MG63 (cell line): Measurements from ENCODE around the gene LGALS7. TPM values are rescaled to one million over a fixed set of nuclear protein-coding genes. Genes with fewer than 3 reads are reported as not detected.
"Not testable (repeated sequence)": the region's sequence is repeated elsewhere in the genome, so short reads cannot be mapped to it uniquely, and the experiment has no call there.

Source experiments
- DNase-seq: peaks from one replicate; pipeline ENCODE4 v3.0.0-alpha.2; 2020
- H3K27me3 ChIP-seq: fragments of 250-450 bp; sonication (Bioruptor Pico); 2 replicates; pipeline ENCODE4 v1.5.1; 2020; ENCODE audit warnings: mild to moderate bottlenecking, moderate library complexity
- H3K36me3 ChIP-seq: fragments of 250-450 bp; sonication (Bioruptor Pico); 2 replicates; pipeline ENCODE4 v1.5.1; 2020; ENCODE audit warnings: mild to moderate bottlenecking, moderate library complexity
- H3K4me3 ChIP-seq: fragments of 250-450 bp; sonication (Bioruptor Pico); 2 replicates; pipeline ENCODE4 v1.5.1; 2020; ENCODE audit warnings: mild to moderate bottlenecking, moderate library complexity
- H3K9me3 ChIP-seq: fragments of 250-450 bp; sonication (Bioruptor Pico); 2 replicates; pipeline ENCODE4 v1.5.1; 2020; ENCODE audit warnings: mild to moderate bottlenecking, moderate library complexity
- total RNA-seq: library from RNA; depleted of rRNA; stranded (reverse); fragments of >200 nt; shearing (Covaris generic); gene quantifications from 2 replicates; pipeline ENCODE4 v1.2.3, GENCODE V29; 2014; ENCODE audit warnings: low replicate concordance

Gene LGALS7
- total RNA-seq, 1 experiment from 2014 or later = not detected

GRCh38 chr19:38761884-38762389 is 11.4 kb downstream of the LGALS7 start:
- H3K4me3 ChIP-seq, H3K9me3 ChIP-seq, DNase-seq, H3K36me3 ChIP-seq, H3K27me3 ChIP-seq: not testable (repeated sequence)

GRCh38 chr19:38760805-38761517 is 12.4 kb downstream of the LGALS7 start:
- not testable (repeated sequence) for H3K36me3 ChIP-seq, H3K4me3 ChIP-seq, H3K9me3 ChIP-seq, DNase-seq, H3K27me3 ChIP-seq

DNA sequence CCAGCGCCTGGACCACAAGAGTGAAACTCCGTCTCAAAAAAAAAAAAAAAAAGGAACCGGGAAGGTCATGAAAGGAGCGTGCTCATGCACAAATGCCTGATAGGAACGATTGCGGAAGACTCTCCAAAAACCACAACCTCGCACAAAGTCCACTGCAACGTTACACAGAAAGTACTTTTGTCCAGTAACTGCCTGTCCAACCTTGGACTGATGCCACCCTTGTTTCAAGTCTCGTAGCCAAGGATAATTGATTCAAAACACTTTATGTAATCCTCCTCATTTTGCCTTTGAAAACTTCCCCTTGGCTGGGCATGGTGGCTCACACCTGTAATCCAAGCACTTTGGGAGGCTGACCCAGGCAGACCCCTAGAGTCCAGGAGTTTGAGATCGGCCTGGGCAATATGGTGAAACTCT is 13.7 kb downstream of the LGALS7 start:
- Histone ChIP-seq H3K4me3 (no peak overlapping the region), H3K27me3 (no peaks in the 10 kb centered on the region), H3K36me3 (no peaks in the 10 kb centered on the region), H3K9me3 (no peaks in the 10 kb centered on the region)
- no peak for DNase-seq

DNA sequence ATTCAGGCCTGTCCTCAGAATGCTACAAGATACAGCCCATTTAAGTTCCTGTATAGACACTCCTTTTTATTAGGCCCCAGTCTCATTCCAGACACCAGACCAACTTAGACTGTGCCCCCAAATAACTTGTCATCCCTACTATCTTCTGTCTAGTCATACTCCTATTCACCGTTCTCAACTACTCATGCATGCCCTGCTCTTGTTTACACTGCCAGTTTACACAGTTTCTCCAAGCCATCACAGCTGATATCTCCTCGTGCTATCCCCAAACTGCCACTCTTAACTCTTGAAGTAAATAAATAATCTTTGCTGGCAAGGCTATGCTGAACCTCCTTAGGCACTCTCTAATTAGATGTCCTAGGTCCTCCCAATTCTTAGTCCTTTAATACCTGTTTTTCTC is 19.1 kb downstream of the LGALS7 start:
- H3K4me3 ChIP-seq, H3K36me3 ChIP-seq, H3K9me3 ChIP-seq, DNase-seq, H3K27me3 ChIP-seq: not testable (repeated sequence)

DNA sequence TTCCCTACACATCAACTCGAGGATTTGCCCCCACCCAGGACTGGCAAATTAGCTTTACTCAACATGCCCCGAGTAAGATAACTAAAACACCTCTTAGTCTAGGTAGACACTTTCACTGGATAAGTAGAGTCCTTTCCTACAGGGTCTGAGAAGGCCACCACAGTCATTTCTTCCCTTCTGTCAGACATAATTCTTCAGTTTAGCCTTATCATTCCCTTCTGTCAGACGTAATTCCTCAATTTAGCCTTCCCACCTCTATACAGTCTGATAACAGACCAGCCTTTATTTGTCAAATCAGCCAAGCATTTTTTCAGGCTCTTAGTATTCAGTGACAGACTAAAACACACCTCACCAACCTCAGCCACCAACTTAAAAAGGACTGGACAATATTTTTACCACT is 19.5 kb downstream of the LGALS7 start:
- not testable (repeated sequence) for H3K27me3 ChIP-seq

DNA sequence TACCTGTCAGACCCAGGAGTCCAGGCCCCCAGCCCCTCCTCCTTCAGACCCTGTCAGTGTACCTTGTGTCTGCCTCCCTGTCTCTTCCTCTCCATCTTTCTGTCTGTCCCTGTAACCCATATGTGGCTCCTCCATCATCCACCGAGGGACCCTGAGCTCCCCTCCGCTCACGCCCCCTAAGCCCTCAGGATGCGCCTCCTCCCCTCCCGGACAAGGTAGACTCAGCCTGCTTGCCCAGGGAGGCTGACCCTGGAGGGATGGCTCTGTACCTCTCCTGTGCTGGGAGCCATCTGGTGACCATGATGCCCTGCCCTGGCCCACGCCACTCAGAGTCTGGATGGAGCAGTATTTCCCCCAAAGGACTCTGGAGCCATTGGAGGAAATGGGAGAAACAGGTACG is 28.0 kb downstream of the LGALS7 start:
- H3K4me3 ChIP-seq = no peak overlapping the region
- H3K9me3 ChIP-seq = no peaks in the 10 kb centered on the region
- H3K27me3 ChIP-seq = no peaks in the 10 kb centered on the region
- H3K36me3 ChIP-seq = no peaks in the 10 kb centered on the region
- DNase-seq = no peak

More for the DNA sequence above, 19.5 kb downstream of the LGALS7 start:
- not testable (repeated sequence) for H3K4me3 ChIP-seq, DNase-seq, H3K36me3 ChIP-seq, H3K9me3 ChIP-seq

DNA sequence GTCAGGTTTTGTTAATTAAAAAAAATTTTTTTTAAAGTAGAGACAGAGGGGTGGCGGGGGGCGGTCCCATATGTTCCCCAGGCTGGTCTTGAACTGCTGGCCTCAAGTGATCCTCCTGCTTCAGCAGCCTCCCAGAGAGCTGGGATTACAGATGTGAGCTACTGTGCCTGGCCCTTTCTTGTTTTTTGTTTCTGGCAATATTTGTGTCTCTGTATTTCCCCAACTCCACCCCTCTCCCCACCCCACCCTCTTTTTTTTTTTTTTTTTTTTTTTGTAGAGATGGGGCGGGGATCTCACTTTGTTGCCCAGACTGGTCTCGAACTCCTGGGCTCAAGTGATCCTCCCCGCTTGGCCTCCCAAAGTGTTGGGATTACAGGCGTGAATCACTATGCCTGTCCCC is 28.4 kb downstream of the LGALS7 start:
- no peaks in the 10 kb centered on the region for H3K27me3 ChIP-seq

DNA sequence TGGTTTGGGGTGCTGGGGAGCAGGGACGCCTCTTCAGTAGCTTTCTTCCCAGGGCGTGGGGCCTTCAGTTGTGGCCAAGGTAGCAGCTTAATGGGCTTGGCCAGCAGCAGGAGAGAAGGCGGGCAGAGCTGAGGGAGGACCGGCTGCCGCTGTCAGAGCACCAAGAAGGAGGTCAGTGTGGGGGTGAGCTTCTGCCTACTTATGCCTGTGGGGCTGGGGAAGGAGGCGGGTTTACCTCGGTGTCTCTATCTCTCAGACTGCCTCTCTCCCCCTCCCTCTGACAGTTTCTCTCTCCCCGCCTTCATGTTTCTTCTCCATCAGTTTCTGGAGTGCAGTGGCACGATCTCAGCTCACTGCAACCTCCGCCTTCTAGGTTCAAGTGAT is 29.0 kb downstream of the LGALS7 start, which contains the start of gene CAPN12:
TSS of gene CAPN12 (minus strand) at position 177 of the 384 bp plus-strand sequence. CDS start 309 bp downstream, outside the sequence.
- no peak for DNase-seq
- Histone ChIP-seq H3K9me3 (no peaks in the 10 kb centered on the region), H3K4me3 (no peak within 1 kb of the TSS), H3K36me3 (no peaks in the 10 kb centered on the region), H3K27me3 (no peaks in the 10 kb centered on the region)

More for the DNA sequence above, 28.4 kb downstream of the LGALS7 start:
- no peaks in the 10 kb centered on the region for H3K9me3 ChIP-seq
- no peaks in the 10 kb centered on the region for H3K36me3 ChIP-seq
- DNase-seq = no peak
- H3K4me3 ChIP-seq = no peak overlapping the region

GRCh38 chr19:38743394-38744297 is 29.7 kb downstream of the LGALS7 start:
- H3K27me3 ChIP-seq = no peaks in the 10 kb centered on the region
- no peak for DNase-seq
- no peaks in the 10 kb centered on the region for H3K36me3 ChIP-seq
- no peak overlapping the region for H3K4me3 ChIP-seq
- no peaks in the 10 kb centered on the region for H3K9me3 ChIP-seq

GRCh38 chr19:38742906-38743305 is 30.4 kb downstream of the LGALS7 start:
- H3K27me3 ChIP-seq = no peaks in the 10 kb centered on the region
- H3K4me3 ChIP-seq = no peak overlapping the region
- H3K9me3 ChIP-seq = no peaks in the 10 kb centered on the region
- no peaks in the 10 kb centered on the region for H3K36me3 ChIP-seq
- DNase-seq = no peak

GRCh38 chr19:38742296-38742695 is 31.0 kb downstream of the LGALS7 start:
- H3K9me3 ChIP-seq = no peaks in the 10 kb centered on the region
- no peaks in the 10 kb centered on the region for H3K27me3 ChIP-seq
- H3K36me3 ChIP-seq = no peaks in the 10 kb centered on the region
- H3K4me3 ChIP-seq = no peak overlapping the region
- DNase-seq = no peak

DNA sequence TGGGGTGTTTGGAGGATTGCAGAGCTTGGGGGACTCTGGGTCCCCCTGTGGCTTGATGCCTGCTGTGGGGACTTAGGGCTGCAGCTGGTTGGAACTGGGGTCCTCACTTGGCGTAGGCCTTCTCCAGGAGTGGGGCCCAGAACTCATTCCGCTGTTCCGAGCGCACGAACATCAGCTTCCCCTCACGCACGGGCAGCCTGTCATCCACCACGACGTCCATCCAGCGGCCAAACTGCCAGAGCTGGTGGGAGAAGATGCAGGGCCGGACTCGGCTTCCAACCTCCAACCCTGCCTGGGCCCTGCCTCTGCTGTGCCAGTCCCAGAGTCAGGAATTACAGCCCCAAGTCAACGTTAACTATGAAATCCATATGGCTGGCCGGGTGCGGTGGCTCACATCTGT is 31.6 kb downstream of the LGALS7 start:
- H3K9me3 ChIP-seq = no peaks in the 10 kb centered on the region
- H3K36me3 ChIP-seq = no peaks in the 10 kb centered on the region
- no peak for DNase-seq
- no peaks in the 10 kb centered on the region for H3K27me3 ChIP-seq
- no peak overlapping the region for H3K4me3 ChIP-seq

- Histone ChIP-seq H3K27me3 (no peaks in the 10 kb centered on the region), H3K36me3 (no peaks in the 10 kb centered on the region), H3K9me3 (no peaks in the 10 kb centered on the region), H3K4me3 (no peak overlapping the region)
- no peak for DNase-seq
These were observed 32.4 kb downstream of the LGALS7 start for GRCh38 chr19:38740932-38741331.

- Histone ChIP-seq H3K36me3 (no peaks in the 10 kb centered on the region), H3K27me3 (no peaks in the 10 kb centered on the region), H3K9me3 (no peaks in the 10 kb centered on the region), H3K4me3 (no peak overlapping the region)
- DNase-seq = no peak
These were observed 33.1 kb downstream of the LGALS7 start for GRCh38 chr19:38740257-38740592.

DNA sequence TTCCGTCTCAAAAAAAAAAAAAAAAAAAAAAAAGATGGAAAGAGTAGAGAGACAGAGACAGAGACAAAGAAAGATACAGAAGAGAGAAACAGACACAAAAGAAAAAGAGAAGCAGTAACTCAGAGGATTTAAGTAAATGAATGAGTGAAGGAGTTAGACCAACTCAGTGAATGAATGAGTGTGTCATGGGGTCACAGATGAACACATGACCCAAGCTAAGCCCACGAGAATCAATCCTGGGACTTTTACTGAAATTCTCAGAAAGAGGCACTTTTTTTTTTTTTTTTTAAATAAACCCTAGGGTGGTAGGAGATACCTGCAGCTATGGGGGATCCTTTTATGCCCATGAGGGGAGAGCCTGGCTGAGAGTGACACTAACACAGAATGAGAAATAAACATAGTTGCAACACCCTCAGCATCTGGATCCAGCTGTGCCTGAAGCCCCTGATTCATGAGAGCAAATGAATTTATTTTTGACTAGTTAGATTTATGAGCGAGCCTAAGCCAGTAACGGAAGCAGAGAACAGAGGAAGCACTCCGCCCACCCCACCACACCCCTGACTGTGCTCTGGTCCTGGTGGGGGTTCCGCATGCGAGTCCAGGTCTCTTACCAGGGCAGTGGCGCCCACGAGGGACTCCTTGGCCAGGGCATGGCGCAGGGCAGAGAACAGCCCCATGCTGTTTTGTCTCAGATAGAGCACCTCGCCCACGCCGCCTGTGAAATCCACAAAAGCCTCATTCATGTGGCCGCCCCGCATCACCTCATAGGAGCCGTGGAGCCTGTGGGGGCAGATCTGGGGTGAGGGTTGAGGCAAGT is 33.7 kb downstream of the LGALS7 start:
- Histone ChIP-seq H3K36me3 (no peaks in the 10 kb centered on the region), H3K9me3 (no peaks in the 10 kb centered on the region), H3K27me3 (no peaks in the 10 kb centered on the region), H3K4me3 (no peak overlapping the region)
- DNase-seq = no peak

DNA sequence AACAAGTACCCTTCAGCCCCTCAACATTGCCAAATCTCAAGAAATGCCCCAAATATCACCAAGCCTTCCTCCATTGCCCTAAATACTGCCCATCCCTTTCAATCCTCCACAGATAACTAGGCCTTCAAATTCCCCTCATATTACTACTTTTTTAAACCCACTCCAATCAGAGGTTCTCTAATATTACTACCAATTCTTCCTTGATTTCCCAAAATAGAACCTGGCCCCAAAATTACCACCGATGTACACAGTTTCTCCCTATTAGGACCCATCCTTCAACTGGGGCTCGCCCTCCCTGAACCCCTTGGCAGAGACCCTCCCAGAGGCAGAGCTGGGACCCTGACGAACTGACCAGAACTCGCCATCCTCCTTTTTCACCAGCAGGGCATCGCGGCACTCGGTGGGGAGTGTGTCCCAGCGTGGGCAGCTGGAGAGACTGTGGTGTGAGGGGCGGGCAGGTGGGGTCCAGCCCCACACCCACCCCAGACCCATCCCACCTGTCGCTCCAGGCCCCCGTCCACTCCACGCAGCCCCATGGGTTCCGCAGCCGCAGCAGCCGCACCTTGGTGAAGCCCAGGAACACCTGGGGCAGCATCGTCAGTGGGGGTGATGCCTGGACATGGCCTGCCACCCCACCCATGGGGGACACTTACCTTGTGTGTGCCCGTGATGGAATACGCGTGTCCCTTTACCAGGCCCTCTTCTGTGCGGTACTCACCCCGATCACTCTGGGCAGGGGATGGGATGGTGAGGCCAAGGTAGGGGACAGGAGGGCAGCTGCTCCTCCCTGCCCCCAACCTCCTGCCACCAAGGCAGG is 35.2 kb downstream of the LGALS7 start:
- H3K9me3 ChIP-seq = no peaks in the 10 kb centered on the region
- peaks cover 10% of the 10 kb centered on the region for H3K36me3 ChIP-seq
- no peak overlapping the region for H3K4me3 ChIP-seq
- DNase-seq = no peak
- H3K27me3 ChIP-seq = no peaks in the 10 kb centered on the region
